ENCODE data around the gene SORCS3.

Gene SORCS3

DNA sequence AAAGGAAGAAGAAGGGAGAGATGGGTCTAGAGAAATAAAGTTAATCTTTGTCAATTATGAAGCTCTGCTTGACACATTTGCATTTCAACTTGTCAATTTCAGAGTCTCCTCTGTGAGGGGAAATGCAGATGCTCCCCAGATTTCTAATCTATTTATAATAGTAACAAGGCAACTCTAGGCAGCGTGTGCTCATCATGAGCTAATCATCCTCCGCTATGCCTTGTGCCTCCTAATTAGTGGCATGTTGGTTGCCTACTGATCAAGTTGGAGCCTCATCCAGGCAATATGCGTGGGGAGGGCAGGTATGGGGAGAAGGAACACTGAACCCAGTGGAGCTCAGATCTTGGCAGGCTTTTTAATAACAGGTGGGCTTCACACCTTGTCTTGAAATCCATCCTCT, 628.6 kb downstream of the SORCS3 start:
- Histone ChIP-seq H3K4me2 (ENCODE audit: low read depth, low read length, poor library complexity, severe bottlenecking) (no peak overlapping the region), H3K9me3 (ENCODE audit: insufficient read depth, low read depth, low read length) (no peaks in the 10 kb centered on the region), H3K4me1 (ENCODE audit: insufficient read depth, low read length, poor library complexity, severe bottlenecking) (no peaks in the 10 kb centered on the region), H3K36me3 (ENCODE audit: insufficient read depth, low read length) (no peaks in the 10 kb centered on the region), H3K79me2 (ENCODE audit: insufficient read depth, low read length) (no peaks in the 10 kb centered on the region), H3K27me3 (ENCODE audit: insufficient read depth, low read length, poor library complexity, severe bottlenecking) (no peaks in the 10 kb centered on the region), H2AFZ (ENCODE audit: low read length) (no peak overlapping the region), H3K9ac (ENCODE audit: low read depth, low read length, poor library complexity, severe bottlenecking) (no peak overlapping the region), H4K20me1 (ENCODE audit: insufficient read depth, low read length, poor library complexity, severe bottlenecking) (no peaks in the 10 kb centered on the region), H3K9me2 (replicated peaks; ENCODE audit: low read depth, low read length) (no peaks in the 10 kb centered on the region), H3K4me3 (ENCODE audit: low read length, poor library complexity, severe bottlenecking) (no peak overlapping the region), H3F3A (ENCODE audit: low read depth) (no peaks in the 10 kb centered on the region)
- TF ChIP-seq, protein P1, sequence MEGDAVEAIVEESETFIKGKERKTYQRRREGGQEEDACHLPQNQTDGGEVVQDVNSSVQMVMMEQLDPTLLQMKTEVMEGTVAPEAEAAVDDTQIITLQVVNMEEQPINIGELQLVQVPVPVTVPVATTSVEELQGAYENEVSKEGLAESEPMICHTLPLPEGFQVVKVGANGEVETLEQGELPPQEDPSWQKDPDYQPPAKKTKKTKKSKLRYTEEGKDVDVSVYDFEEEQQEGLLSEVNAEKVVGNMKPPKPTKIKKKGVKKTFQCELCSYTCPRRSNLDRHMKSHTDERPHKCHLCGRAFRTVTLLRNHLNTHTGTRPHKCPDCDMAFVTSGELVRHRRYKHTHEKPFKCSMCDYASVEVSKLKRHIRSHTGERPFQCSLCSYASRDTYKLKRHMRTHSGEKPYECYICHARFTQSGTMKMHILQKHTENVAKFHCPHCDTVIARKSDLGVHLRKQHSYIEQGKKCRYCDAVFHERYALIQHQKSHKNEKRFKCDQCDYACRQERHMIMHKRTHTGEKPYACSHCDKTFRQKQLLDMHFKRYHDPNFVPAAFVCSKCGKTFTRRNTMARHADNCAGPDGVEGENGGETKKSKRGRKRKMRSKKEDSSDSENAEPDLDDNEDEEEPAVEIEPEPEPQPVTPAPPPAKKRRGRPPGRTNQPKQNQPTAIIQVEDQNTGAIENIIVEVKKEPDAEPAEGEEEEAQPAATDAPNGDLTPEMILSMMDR (conservative IDR thresholded peaks at IDR 0.05; ENCODE audit: low read length) = no peak
- no peak for TF ChIP-seq EZH2phosphoT487 (IDR thresholded peaks at IDR 0.05; ENCODE audit: borderline replicate concordance)

DNA sequence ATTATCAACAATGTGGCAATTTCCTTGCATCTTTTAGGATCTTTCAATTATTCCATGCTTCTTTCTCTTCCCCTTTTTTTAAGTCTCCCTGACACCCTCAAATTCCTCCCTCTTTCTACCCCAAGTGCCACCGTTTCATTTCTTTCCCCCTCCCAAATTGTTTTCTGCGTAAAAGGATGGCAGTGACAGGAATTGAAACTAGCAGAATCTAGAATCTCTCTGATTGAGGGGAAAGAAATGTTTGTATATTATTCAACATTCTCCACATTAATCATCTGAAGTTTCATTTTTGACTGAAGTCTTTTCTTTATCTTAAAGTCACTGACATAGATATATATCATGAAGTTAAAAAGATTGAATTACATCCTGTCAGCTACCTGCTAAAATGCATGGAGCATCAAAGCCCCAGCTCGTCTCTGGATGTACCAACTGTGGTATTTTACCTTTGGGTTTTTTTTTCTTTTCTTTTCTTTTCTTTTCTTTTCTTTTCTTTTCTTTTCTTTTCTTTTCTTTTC, 633.5 kb downstream of the SORCS3 start:
- TF ChIP-seq, protein P1 (conservative IDR thresholded peaks at IDR 0.05; ENCODE audit: low read length) = no peak
- no peak for TF ChIP-seq EZH2phosphoT487 (IDR thresholded peaks at IDR 0.05; ENCODE audit: borderline replicate concordance)
- Histone ChIP-seq H3K9ac (ENCODE audit: low read depth, low read length, poor library complexity, severe bottlenecking) (no peak overlapping the region), H3K4me2 (ENCODE audit: low read depth, low read length, poor library complexity, severe bottlenecking) (no peak overlapping the region), H3K4me3 (ENCODE audit: low read length, poor library complexity, severe bottlenecking) (no peak overlapping the region), H3K27me3 (ENCODE audit: insufficient read depth, low read length, poor library complexity, severe bottlenecking) (no peaks in the 10 kb centered on the region), H3K79me2 (ENCODE audit: insufficient read depth, low read length) (no peaks in the 10 kb centered on the region), H3K9me2 (replicated peaks; ENCODE audit: low read depth, low read length) (no peaks in the 10 kb centered on the region), H3K4me1 (ENCODE audit: insufficient read depth, low read length, poor library complexity, severe bottlenecking) (no peaks in the 10 kb centered on the region), H3F3A (ENCODE audit: low read depth) (no peaks in the 10 kb centered on the region), H2AFZ (ENCODE audit: low read length) (no peak overlapping the region), H3K36me3 (ENCODE audit: insufficient read depth, low read length) (no peaks in the 10 kb centered on the region), H3K9me3 (ENCODE audit: insufficient read depth, low read depth, low read length) (no peaks in the 10 kb centered on the region), H4K20me1 (ENCODE audit: insufficient read depth, low read length, poor library complexity, severe bottlenecking) (no peaks in the 10 kb centered on the region)

DNA sequence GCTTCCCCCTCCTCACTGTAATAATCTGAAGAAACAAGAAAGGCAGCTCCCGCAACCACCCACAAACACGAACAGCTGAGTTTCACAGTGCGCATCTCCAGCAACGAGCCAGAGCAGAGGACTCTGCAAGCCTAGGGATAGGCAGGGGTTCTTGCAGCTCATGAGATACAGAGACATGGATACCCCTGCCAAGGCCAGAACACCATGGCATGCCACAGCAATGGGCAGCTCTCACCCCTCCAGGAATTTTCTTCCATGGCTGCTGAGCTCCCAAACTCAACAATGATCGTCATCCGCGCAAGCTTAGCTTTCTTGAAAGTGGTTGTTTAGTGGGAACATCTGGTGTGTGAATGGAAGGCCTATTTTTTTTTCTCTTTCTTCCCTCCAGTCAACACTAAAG, 637.3 kb downstream of the SORCS3 start:
- Histone ChIP-seq H3F3A (ENCODE audit: low read depth) (no peaks in the 10 kb centered on the region), H3K4me3 (ENCODE audit: low read length, poor library complexity, severe bottlenecking) (no peak overlapping the region), H3K79me2 (ENCODE audit: insufficient read depth, low read length) (no peaks in the 10 kb centered on the region), H3K4me1 (ENCODE audit: insufficient read depth, low read length, poor library complexity, severe bottlenecking) (no peaks in the 10 kb centered on the region), H3K27me3 (ENCODE audit: insufficient read depth, low read length, poor library complexity, severe bottlenecking) (no peaks in the 10 kb centered on the region), H3K36me3 (ENCODE audit: insufficient read depth, low read length) (no peaks in the 10 kb centered on the region), H3K9me3 (ENCODE audit: insufficient read depth, low read depth, low read length) (no peaks in the 10 kb centered on the region), H3K9me2 (replicated peaks; ENCODE audit: low read depth, low read length) (no peaks in the 10 kb centered on the region), H3K9ac (ENCODE audit: low read depth, low read length, poor library complexity, severe bottlenecking) (no peak overlapping the region), H4K20me1 (ENCODE audit: insufficient read depth, low read length, poor library complexity, severe bottlenecking) (no peaks in the 10 kb centered on the region), H3K4me2 (ENCODE audit: low read depth, low read length, poor library complexity, severe bottlenecking) (no peak overlapping the region), H2AFZ (ENCODE audit: low read length) (no peak overlapping the region)
- TF ChIP-seq, protein P1 (conservative IDR thresholded peaks at IDR 0.05; ENCODE audit: low read length) = no peak
- TF ChIP-seq EZH2phosphoT487 (IDR thresholded peaks at IDR 0.05; ENCODE audit: borderline replicate concordance) = no peak

All from Loucy (cell line).